Measurements from ENCODE around the gene TMPRSS6. TPM values are rescaled to one million over a fixed set of nuclear protein-coding genes. Genes with fewer than 3 reads are reported as not detected.

The TMPRSS6 gene
- total RNA-seq, 2 donors from 2014 or later, result 0.22 to 0.31 TPM

DNA sequence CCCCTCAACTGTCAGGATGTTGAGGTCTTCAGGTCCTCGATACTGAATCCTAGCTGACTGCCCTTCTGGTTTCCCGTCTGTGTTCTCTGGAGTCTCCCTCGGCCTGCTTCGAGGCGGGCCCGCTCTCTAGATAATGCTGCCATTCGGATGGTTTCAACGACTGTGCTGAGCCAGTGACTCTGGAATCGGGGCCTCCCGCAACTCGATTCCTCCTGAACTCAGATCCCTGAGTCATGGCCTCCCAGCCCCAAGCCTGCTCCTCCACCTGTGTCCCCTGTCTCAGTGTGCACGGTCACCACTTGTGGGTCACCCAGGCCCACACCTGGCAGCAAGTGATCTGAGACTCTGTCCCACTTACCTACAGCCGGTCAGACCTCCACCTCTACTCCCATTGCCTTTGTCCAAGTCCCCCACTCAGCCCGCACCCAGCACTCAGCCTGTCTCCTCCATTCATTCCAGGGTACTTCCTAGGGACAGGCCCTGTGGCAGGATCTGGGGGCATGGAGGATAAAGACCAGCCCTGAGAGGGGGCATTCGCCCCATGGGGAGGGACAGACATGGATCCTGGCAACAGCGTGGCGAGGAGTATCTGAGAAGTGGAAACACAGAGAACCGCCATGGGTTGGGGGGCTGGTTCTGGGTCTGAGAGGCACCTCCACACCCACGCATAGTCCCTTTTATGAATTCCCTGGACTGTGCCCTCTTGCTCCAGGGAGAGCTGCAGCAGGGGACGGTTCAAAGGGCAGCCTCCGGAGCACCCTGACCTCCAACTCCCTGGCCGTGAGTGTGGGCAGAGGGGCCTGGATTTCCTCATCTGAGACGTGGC, 75.7 kb downstream of the TMPRSS6 start:
- Mint-ChIP-seq H3K27me3 (ENCODE audit: insufficient read depth) (peaks cover 8% of the 10 kb centered on the region), H3K4me3 (no peak overlapping the region), H3K27ac (peak overlapping the region; percentile 67), H3K9me3 (no peaks in the 10 kb centered on the region), H3K4me1 (peaks cover 19% of the 10 kb centered on the region), H3K36me3 (ENCODE audit: low read depth) (peaks cover 7% of the 10 kb centered on the region)
- H3K36me3 ChIP-seq (ENCODE audit: control insufficient read depth, insufficient read depth, low read length), result peaks cover 6% of the 10 kb centered on the region
- no peaks in the 10 kb centered on the region for H3K27me3 ChIP-seq (ENCODE audit: control insufficient read depth, insufficient read depth, low read length, poor library complexity, severe bottlenecking)
- no peak for DNase-seq
- no peak overlapping the region for H3K27ac ChIP-seq (ENCODE audit: low read depth, low read length)
- WGBS, 2 experiments (ENCODE audit: insufficient coverage in 1 of 2, insufficient read length in 1 of 2), result 93 to 96% methylated on average over 11 to 23 of the region's 23 CpGs
- H3K4me1 ChIP-seq (ENCODE audit: control insufficient read depth, insufficient read depth, low read length), result no peaks in the 10 kb centered on the region
- TF ChIP-seq, protein P1, sequence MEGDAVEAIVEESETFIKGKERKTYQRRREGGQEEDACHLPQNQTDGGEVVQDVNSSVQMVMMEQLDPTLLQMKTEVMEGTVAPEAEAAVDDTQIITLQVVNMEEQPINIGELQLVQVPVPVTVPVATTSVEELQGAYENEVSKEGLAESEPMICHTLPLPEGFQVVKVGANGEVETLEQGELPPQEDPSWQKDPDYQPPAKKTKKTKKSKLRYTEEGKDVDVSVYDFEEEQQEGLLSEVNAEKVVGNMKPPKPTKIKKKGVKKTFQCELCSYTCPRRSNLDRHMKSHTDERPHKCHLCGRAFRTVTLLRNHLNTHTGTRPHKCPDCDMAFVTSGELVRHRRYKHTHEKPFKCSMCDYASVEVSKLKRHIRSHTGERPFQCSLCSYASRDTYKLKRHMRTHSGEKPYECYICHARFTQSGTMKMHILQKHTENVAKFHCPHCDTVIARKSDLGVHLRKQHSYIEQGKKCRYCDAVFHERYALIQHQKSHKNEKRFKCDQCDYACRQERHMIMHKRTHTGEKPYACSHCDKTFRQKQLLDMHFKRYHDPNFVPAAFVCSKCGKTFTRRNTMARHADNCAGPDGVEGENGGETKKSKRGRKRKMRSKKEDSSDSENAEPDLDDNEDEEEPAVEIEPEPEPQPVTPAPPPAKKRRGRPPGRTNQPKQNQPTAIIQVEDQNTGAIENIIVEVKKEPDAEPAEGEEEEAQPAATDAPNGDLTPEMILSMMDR (conservative IDR thresholded peaks at IDR 0.05), result no peak
- no peak overlapping the region for H3K4me3 ChIP-seq (ENCODE audit: low read length)
- H3K9me3 ChIP-seq (ENCODE audit: control insufficient read depth, low read length), result no peaks in the 10 kb centered on the region
- no peak overlapping the region for H3K9ac ChIP-seq (ENCODE audit: extremely low read depth, low read length, poor library complexity, severe bottlenecking)

DNA sequence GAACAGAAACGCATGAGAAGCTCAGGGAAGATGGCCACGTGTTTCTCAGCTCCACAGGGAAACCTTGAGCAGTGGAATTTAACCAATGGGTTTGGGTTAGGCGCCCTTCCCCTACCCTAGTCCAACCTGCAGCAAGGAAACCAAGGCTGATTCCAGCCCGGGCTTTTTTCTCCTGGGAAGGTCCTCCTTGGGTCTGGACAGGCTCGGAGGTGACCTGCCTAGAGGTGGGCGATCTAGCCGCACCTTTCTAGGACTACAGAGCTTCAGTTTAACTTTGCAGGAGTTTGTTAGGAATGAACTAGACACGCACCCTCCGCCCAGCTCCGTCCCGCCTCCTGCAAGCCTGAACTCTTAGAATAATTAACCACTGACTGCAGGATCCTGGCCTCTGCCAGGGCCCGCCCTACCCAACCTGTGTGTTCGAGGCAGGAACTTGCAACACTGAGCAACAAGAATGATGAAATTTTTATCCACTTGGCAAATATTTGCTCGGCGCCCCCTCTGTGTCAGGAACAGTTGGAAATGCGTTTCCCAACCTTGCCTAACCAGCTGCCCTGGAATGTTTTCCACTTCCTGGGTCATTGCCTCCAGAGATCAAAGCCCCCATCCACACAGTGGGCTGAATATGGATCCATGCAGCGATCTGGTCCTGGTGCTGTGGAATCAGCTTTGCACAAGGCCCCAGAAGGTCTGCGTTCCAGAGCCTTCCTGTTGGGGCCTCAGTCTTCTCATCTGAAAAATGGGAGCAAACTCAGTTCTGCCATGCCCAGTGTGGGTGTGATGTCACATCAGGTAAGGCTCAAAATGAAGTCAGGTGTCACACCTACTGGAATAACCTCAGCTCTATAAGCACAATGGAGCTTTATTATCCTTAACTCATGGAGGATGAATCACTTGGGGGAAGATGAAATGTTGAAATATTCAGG, 76.7 kb downstream of the TMPRSS6 start:
- DNase-seq, result peak; percentile 72
- Histone ChIP-seq H3K27me3 (ENCODE audit: control insufficient read depth, insufficient read depth, low read length, poor library complexity, severe bottlenecking) (no peaks in the 10 kb centered on the region), H3K4me3 (ENCODE audit: low read length) (no peak overlapping the region), H3K9ac (ENCODE audit: extremely low read depth, low read length, poor library complexity, severe bottlenecking) (no peak overlapping the region), H3K9me3 (ENCODE audit: control insufficient read depth, low read length) (no peaks in the 10 kb centered on the region), H3K4me1 (ENCODE audit: control insufficient read depth, insufficient read depth, low read length) (no peaks in the 10 kb centered on the region), H3K36me3 (ENCODE audit: control insufficient read depth, insufficient read depth, low read length) (peaks cover 10% of the 10 kb centered on the region), H3K27ac (ENCODE audit: low read depth, low read length) (no peak overlapping the region)
- peaks cover 13% of the 10 kb centered on the region for H3K36me3 Mint-ChIP-seq (ENCODE audit: low read depth)
- H3K27ac Mint-ChIP-seq, result peak overlapping the region; percentile 75
- WGBS, 2 experiments (ENCODE audit: insufficient coverage in 1 of 2, insufficient read length in 1 of 2), result 83 to 85% methylated on average over 15 to 18 of the region's 18 CpGs
- H3K4me3 Mint-ChIP-seq, result no peak overlapping the region
- peaks cover 8% of the 10 kb centered on the region for H3K27me3 Mint-ChIP-seq (ENCODE audit: insufficient read depth)
- TF ChIP-seq, protein P1 (conservative IDR thresholded peaks at IDR 0.05), result no peak
- H3K4me1 Mint-ChIP-seq, result peaks cover 19% of the 10 kb centered on the region
- no peaks in the 10 kb centered on the region for H3K9me3 Mint-ChIP-seq

DNA sequence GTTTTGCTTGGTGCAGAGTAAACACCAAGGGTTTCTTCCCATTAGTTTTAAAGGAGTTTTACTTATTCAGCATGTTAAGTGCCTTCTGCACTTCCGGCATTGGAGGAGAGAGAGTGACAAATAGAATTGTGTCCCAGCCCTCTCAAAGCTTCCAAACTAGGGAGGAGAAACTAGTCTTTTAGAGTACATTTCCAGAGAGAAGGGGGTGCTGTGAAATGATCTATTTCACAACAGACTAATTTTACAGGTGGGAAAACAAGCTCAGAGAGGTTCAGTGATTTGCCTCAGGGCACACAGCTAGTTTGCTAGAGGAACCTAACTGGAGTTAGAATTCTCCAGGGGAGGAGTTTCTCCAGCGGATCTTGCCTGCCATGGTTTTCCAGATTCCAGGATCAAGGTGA, 77.4 kb downstream of the TMPRSS6 start:
- peak overlapping the region; percentile 75 for H3K27ac Mint-ChIP-seq
- H3K4me3 ChIP-seq (ENCODE audit: low read length), result no peak overlapping the region
- peaks cover 16% of the 10 kb centered on the region for H3K36me3 Mint-ChIP-seq (ENCODE audit: low read depth)

More for the DNA sequence above, 77.4 kb downstream of the TMPRSS6 start:
- Mint-ChIP-seq H3K4me3 (no peak overlapping the region), H3K9me3 (no peaks in the 10 kb centered on the region), H3K27me3 (ENCODE audit: insufficient read depth) (peaks cover 4% of the 10 kb centered on the region), H3K4me1 (peaks cover 19% of the 10 kb centered on the region)
- H3K4me1 ChIP-seq (ENCODE audit: control insufficient read depth, insufficient read depth, low read length), result no peaks in the 10 kb centered on the region
- WGBS, 2 experiments (ENCODE audit: insufficient coverage in 1 of 2, insufficient read length in 1 of 2), result 85 to 88% methylated on average over 2 of the region's 2 CpGs
- H3K9me3 ChIP-seq (ENCODE audit: control insufficient read depth, low read length), result no peaks in the 10 kb centered on the region
- no peak for DNase-seq
- no peaks in the 10 kb centered on the region for H3K27me3 ChIP-seq (ENCODE audit: control insufficient read depth, insufficient read depth, low read length, poor library complexity, severe bottlenecking)
- H3K27ac ChIP-seq (ENCODE audit: low read depth, low read length), result no peak overlapping the region
- peaks cover 10% of the 10 kb centered on the region for H3K36me3 ChIP-seq (ENCODE audit: control insufficient read depth, insufficient read depth, low read length)
- TF ChIP-seq, protein P1 (conservative IDR thresholded peaks at IDR 0.05), result no peak
- no peak overlapping the region for H3K9ac ChIP-seq (ENCODE audit: extremely low read depth, low read length, poor library complexity, severe bottlenecking)

Data from endodermal cell (in vitro differentiated cells).